Activated T-helper 17 cell treated with anti-CD3 and anti-CD28 coated beads, Interleukin-2, amount 50 U/mL, for 72 hours (primary cell): ENCODE measurements around the gene FURIN. TPM values are rescaled to one million over a fixed set of nuclear protein-coding genes. Genes with fewer than 3 reads are reported as not detected.

Experiments
- ATAC-seq: fragments of 150-1000 bp; cut with Tn5 transposase; replicated peaks from 2 replicates; pipeline ENCODE4 v1.10.0; 2021; ENCODE audit warnings: mild to moderate bottlenecking, moderate library complexity
- H3K27ac Mint-ChIP-seq: one replicate; pipeline ENCODE4 v1.8.0; 2022; ENCODE audit warnings: mixed read lengths
- H3K27me3 Mint-ChIP-seq: one replicate; pipeline ENCODE4 v1.8.0; 2022; ENCODE audit warnings: mixed read lengths
- H3K36me3 Mint-ChIP-seq: one replicate; pipeline ENCODE4 v1.8.0; 2022; ENCODE audit warnings: low read depth, mild to moderate bottlenecking, mixed read lengths
- H3K4me1 Mint-ChIP-seq: one replicate; pipeline ENCODE4 v1.8.0; 2022; ENCODE audit warnings: mixed read lengths
- H3K4me3 Mint-ChIP-seq: one replicate; pipeline ENCODE4 v1.8.0; 2022; ENCODE audit warnings: mild to moderate bottlenecking, mixed read lengths
- H3K9me3 Mint-ChIP-seq: one replicate; pipeline ENCODE4 v1.8.0; 2022; ENCODE audit warnings: mixed read lengths
- total RNA-seq, 2 donors: library from RNA; stranded (reverse); gene quantifications; one replicate each; pipeline ENCODE4 v1.2.3, GENCODE V29; 2022

The FURIN gene
- total RNA-seq, 2 donors from 2014 or later: 605 to 771 TPM

GRCh38 chr15:90879730-90880366 lies 11.5 kb downstream of the FURIN start:
- Mint-ChIP-seq H3K4me1 (peaks cover 14% of the 10 kb centered on the region), H3K36me3 (peaks cover 89% of the 10 kb centered on the region), H3K9me3 (no peaks in the 10 kb centered on the region), H3K27me3 (no peaks in the 10 kb centered on the region), H3K27ac (no peak overlapping the region), H3K4me3 (peak overlapping the region; percentile 92)
- ATAC-seq: no peak

- H3K27ac Mint-ChIP-seq: no peak overlapping the region
- no peaks in the 10 kb centered on the region for H3K27me3 Mint-ChIP-seq
- H3K9me3 Mint-ChIP-seq: no peaks in the 10 kb centered on the region
- no peak for ATAC-seq
- peaks cover 14% of the 10 kb centered on the region for H3K4me1 Mint-ChIP-seq
- H3K4me3 Mint-ChIP-seq: peak overlapping the region; percentile 2
- H3K36me3 Mint-ChIP-seq: peaks cover 89% of the 10 kb centered on the region
Observed at GRCh38 chr15:90880381-90881145, 12.2 kb downstream of the FURIN start.

DNA sequence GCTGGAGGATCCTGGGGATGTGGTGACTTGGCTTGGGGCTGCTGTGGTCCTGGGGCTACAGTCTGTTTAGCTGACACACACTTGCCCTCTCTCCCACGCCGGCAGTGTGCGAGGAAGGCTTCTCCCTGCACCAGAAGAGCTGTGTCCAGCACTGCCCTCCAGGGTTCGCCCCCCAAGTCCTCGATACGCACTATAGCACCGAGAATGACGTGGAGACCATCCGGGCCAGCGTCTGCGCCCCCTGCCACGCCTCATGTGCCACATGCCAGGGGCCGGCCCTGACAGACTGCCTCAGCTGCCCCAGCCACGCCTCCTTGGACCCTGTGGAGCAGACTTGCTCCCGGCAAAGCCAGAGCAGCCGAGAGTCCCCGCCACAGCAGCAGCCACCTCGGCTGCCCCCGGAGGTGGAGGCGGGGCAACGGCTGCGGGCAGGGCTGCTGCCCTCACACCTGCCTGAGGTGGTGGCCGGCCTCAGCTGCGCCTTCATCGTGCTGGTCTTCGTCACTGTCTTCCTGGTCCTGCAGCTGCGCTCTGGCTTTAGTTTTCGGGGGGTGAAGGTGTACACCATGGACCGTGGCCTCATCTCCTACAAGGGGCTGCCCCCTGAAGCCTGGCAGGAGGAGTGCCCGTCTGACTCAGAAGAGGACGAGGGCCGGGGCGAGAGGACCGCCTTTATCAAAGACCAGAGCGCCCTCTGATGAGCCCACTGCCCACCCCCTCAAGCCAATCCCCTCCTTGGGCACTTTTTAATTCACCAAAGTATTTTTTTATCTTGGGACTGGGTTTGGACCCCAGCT lies 13.0 kb downstream of the FURIN start:
- Mint-ChIP-seq H3K27ac (no peak overlapping the region), H3K4me1 (peaks cover 13% of the 10 kb centered on the region), H3K27me3 (no peaks in the 10 kb centered on the region), H3K36me3 (peaks cover 89% of the 10 kb centered on the region), H3K9me3 (no peaks in the 10 kb centered on the region), H3K4me3 (peak overlapping the region; percentile 40)
- ATAC-seq: no peak

- Mint-ChIP-seq H3K27me3 (no peaks in the 10 kb centered on the region), H3K27ac (peak overlapping the region; percentile 76), H3K4me3 (peak overlapping the region; percentile 40), H3K9me3 (no peaks in the 10 kb centered on the region), H3K4me1 (peaks cover 5% of the 10 kb centered on the region), H3K36me3 (peaks cover 89% of the 10 kb centered on the region)
- peak; percentile 5 for ATAC-seq
Observed at GRCh38 chr15:90881978-90882721, 13.8 kb downstream of the FURIN start.

DNA sequence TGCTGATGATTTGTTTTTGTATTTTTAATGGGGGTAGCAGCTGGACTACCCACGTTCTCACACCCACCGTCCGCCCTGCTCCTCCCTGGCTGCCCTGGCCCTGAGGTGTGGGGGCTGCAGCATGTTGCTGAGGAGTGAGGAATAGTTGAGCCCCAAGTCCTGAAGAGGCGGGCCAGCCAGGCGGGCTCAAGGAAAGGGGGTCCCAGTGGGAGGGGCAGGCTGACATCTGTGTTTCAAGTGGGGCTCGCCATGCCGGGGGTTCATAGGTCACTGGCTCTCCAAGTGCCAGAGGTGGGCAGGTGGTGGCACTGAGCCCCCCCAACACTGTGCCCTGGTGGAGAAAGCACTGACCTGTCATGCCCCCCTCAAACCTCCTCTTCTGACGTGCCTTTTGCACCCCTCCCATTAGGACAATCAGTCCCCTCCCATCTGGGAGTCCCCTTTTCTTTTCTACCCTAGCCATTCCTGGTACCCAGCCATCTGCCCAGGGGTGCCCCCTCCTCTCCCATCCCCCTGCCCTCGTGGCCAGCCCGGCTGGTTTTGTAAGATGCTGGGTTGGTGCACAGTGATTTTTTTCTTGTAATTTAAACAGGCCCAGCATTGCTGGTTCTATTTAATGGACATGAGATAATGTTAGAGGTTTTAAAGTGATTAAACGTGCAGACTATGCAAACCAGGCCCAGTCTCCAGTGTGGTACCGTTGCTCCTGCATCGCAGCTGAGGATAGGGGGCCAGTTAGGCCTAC lies 14.6 kb downstream of the FURIN start:
- ATAC-seq: peak; percentile 8
- Mint-ChIP-seq H3K9me3 (no peaks in the 10 kb centered on the region), H3K4me1 (no peaks in the 10 kb centered on the region), H3K27me3 (no peaks in the 10 kb centered on the region), H3K4me3 (peak overlapping the region; percentile 40), H3K36me3 (peaks cover 89% of the 10 kb centered on the region), H3K27ac (peak overlapping the region; percentile 76)

DNA sequence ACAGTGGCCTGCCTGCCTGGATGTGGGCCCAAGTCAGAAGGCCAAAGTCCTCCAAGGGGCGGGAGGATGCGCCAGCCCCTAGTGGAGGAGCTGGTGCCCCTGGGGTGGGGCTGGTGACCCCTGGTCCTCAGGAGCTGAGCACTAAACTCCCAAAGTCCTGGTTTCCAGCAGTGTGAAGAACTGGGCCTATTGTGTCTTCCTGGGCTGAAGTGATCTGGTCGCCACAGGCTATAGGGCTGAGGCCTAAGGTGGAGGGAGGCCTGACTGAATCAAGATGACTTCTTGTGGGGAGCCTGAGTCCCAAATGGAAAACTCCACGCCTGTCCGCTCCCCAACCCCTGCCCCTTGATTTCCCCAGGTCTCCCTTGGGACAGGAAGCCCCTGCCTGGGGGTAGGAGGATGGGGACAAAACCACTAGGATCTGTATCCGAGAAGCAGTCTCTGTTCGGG lies 15.2 kb downstream of the FURIN start:
- H3K4me3 Mint-ChIP-seq: peak overlapping the region; percentile 40
- no peaks in the 10 kb centered on the region for H3K9me3 Mint-ChIP-seq
- peaks cover 4% of the 10 kb centered on the region for H3K4me1 Mint-ChIP-seq
- no peaks in the 10 kb centered on the region for H3K27me3 Mint-ChIP-seq
- ATAC-seq: peak; percentile 10
- H3K36me3 Mint-ChIP-seq: peaks cover 89% of the 10 kb centered on the region
- peak overlapping the region; percentile 76 for H3K27ac Mint-ChIP-seq

GRCh38 chr15:90883976-90884718 lies 15.8 kb downstream of the FURIN start, which contains the start of gene FES:
Gene FES, plus strand, starts transcription at chr15:90884504. Its CDS starts 542 bp downstream, at chr15:90885046.
- Mint-ChIP-seq H3K27me3 (no peaks in the 10 kb centered on the region), H3K9me3 (no peaks in the 10 kb centered on the region), H3K4me1 (peaks cover 5% of the 10 kb centered on the region), H3K27ac (peak within 1 kb of the TSS; percentile 85), H3K4me3 (peak within 1 kb of the TSS; percentile 40), H3K36me3 (peaks cover 89% of the 10 kb centered on the region)
- peak; percentile 14 for ATAC-seq

- Mint-ChIP-seq H3K4me1 (peaks cover 5% of the 10 kb centered on the region), H3K4me3 (peak overlapping the region; percentile 39), H3K36me3 (peaks cover 88% of the 10 kb centered on the region), H3K9me3 (no peaks in the 10 kb centered on the region), H3K27ac (peak overlapping the region; percentile 85), H3K27me3 (no peaks in the 10 kb centered on the region)
- ATAC-seq: peak; percentile 3
Observed at GRCh38 chr15:90884719-90885431, 16.5 kb downstream of the FURIN start.

DNA sequence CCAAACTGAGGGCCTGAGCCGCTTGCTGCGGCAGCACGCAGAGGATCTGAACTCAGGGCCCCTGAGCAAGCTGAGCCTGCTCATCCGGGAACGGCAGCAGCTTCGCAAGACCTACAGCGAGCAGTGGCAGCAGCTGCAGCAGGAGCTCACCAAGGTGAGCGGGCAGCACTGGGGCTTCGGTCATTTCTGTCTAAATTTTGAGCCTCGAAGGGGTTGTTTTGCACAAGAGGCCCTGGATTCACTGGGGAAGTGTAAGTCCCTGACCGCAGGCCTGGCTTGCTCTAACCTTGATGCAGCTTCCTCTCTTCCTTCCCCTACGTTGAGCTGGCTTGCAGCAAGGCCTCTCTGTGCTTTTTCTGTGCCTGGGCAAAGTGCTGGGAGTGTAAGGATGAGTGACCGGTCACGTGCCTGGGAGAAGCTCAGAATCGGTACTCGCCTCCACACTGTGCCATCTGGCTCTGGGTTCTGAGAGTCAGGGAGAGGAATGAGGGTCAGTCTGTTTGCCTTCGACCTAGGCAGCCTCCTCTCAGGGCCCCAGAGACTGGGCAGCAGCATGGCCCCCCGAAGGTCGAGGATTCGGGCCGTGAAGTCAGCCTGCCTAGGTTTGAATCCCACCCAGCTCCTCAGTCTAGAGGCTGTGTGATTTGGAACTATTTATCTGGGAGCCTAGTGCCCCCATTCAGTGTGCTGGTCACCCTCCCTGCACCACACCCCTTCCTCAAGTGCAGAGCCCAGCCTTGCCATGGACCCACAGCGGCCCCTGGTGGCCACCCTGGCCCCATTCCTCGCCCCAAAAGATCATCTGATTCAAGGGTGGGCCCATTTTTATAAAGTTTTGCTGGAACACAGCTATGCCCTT lies 17.3 kb downstream of the FURIN start:
- Mint-ChIP-seq H3K36me3 (peaks cover 86% of the 10 kb centered on the region), H3K4me1 (peaks cover 5% of the 10 kb centered on the region), H3K27me3 (no peaks in the 10 kb centered on the region), H3K9me3 (no peaks in the 10 kb centered on the region), H3K27ac (peak overlapping the region; percentile 85), H3K4me3 (peak overlapping the region; percentile 39)
- peak; percentile 36 for ATAC-seq

- ATAC-seq: no peak
- Mint-ChIP-seq H3K4me1 (peaks cover 5% of the 10 kb centered on the region), H3K36me3 (peaks cover 83% of the 10 kb centered on the region), H3K27me3 (no peaks in the 10 kb centered on the region), H3K4me3 (peak overlapping the region; percentile 39), H3K27ac (peak overlapping the region; percentile 85), H3K9me3 (no peaks in the 10 kb centered on the region)
Observed at GRCh38 chr15:90886291-90886614, 17.9 kb downstream of the FURIN start.

DNA sequence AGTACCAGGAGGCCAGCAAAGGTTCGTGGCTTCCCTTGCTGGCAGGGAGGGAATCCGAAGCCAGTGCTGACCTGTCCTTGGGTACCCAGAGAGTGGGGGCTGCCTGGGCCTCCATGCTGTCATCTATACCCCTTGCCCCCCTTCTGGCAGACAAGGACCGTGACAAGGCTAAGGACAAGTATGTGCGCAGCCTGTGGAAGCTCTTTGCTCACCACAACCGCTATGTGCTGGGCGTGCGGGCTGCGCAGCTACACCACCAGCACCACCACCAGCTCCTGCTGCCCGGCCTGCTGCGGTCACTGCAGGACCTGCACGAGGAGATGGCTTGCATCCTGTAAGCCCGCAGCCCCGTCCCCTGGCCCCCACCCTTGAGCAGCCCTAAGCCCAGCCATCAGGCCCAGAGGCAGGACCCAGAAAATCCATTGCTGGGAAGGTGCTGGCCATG lies 18.7 kb downstream of the FURIN start:
- no peak for ATAC-seq
- no peaks in the 10 kb centered on the region for H3K27me3 Mint-ChIP-seq
- peaks cover 83% of the 10 kb centered on the region for H3K36me3 Mint-ChIP-seq
- H3K9me3 Mint-ChIP-seq: no peaks in the 10 kb centered on the region
- H3K27ac Mint-ChIP-seq: peak overlapping the region; percentile 49
- H3K4me3 Mint-ChIP-seq: no peak overlapping the region
- H3K4me1 Mint-ChIP-seq: peaks cover 5% of the 10 kb centered on the region

DNA sequence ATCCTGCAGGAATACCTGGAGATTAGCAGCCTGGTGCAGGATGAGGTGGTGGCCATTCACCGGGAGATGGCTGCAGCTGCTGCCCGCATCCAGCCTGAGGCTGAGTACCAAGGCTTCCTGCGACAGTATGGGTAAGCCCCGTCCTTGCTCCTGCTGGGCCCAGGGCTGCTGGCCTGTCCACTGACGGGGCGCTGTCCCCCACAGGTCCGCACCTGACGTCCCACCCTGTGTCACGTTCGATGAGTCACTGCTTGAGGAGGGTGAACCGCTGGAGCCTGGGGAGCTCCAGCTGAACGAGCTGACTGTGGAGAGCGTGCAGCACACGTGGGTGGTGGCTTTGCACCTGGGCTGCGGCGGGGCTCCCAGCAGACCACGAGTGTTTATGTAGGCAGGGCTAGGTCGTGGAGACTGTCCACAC lies 20.9 kb downstream of the FURIN start:
- Mint-ChIP-seq H3K9me3 (no peaks in the 10 kb centered on the region), H3K27me3 (no peaks in the 10 kb centered on the region), H3K4me1 (peaks cover 5% of the 10 kb centered on the region), H3K36me3 (peaks cover 89% of the 10 kb centered on the region), H3K27ac (peak overlapping the region; percentile 50), H3K4me3 (no peak overlapping the region)
- no peak for ATAC-seq
